H7 (cell line): ENCODE results near the gene PRKG1. TPM values are rescaled to one million over a fixed set of nuclear protein-coding genes. Genes with fewer than 3 reads are reported as not detected.

Experiments used
- DNase-seq: peaks from one replicate; pipeline ENCODE4 v3.0.0; 2012
- H3K27me3 ChIP-seq: 2 replicates; pipeline ENCODE4 v1.6.0; 2011; ENCODE audit warnings: mild to moderate bottlenecking, low read length; ENCODE audit not compliant: control insufficient read depth, insufficient read depth
- H3K36me3 ChIP-seq: replicated peaks from 2 replicates; pipeline ENCODE4 v1.5.1; 2011; ENCODE audit warnings: low read length; ENCODE audit not compliant: control insufficient read depth, insufficient read depth
- H3K4me3 ChIP-seq: 2 replicates; pipeline ENCODE4 v1.5.1; 2011; ENCODE audit warnings: low read depth, mild to moderate bottlenecking, control low read depth, low read length, moderate library complexity; ENCODE audit not compliant: insufficient read depth
- total RNA-seq: library from RNA; depleted of rRNA; stranded (reverse); fragments of >200 nt; shearing (Covaris generic); gene quantifications from 2 replicates; pipeline ENCODE4 v1.2.3, GENCODE V29; 2014

Gene PRKG1
- total RNA-seq, 1 experiment from 2014 or later = 7.3 TPM

DNA sequence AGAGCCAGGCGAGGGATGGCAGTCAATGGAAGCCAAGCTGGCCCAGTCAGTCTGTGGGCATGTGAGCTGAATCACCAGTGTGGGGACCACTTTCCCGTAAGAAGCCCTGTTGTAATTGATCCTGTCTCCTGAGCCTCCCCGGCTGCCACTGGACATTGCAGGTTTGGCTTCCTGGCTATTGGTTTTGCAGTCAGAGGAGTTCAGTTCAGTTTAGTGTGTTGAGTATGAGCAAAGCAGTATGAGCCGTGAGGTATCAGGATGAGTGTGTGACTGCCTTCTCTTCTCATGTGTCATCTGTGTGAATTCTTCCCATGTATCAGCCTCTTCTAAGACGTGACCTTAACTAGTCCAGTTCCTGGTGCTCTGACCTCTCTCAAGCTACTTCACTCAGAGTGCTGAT, 227.4 kb downstream of the PRKG1 start:
- H3K4me3 ChIP-seq = no peak overlapping the region
- no peak for DNase-seq
- H3K27me3 ChIP-seq = no peaks in the 10 kb centered on the region
- no peaks in the 10 kb centered on the region for H3K36me3 ChIP-seq

DNA sequence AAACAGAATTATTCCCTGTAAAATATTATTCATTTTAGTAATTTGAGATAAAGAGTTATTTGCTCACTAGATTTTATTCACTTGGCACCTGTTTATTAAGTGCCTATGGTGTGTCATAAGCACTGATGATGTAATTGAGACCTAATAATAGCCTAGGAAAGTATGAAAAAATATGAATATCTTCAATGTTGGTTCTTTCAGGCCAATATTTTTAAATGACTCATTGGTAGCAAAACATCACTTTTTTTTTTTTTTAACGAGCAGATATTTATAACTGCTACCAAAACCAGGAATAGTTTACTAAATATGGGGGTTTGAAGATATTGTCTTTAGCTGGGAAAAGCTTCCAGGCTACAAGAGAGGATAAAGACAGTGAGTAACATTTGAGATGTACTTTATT, 228.0 kb downstream of the PRKG1 start:
- H3K36me3 ChIP-seq = no peaks in the 10 kb centered on the region
- no peak overlapping the region for H3K4me3 ChIP-seq
- no peaks in the 10 kb centered on the region for H3K27me3 ChIP-seq
- no peak for DNase-seq

DNA sequence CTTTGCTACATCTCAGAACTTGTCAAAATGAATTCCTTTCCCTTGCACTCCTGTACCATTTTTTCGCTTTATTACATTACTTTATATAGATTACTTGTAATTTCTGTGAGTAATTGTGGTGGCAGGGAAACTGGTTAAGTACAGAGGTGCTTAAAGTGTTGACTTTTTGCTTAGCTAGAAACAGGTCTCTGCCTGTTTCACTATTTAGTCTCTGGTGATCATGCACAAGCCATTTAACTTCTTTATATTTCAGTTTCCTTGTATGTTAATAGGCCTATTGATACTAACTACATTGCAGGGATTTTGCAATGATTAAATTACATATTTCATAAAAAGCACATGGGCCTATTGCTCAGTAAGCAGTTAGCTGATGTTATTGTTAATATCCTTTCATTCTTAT, 233.8 kb downstream of the PRKG1 start:
- Histone ChIP-seq H3K4me3 (no peak overlapping the region), H3K36me3 (no peaks in the 10 kb centered on the region), H3K27me3 (no peaks in the 10 kb centered on the region)
- DNase-seq = no peak

DNA sequence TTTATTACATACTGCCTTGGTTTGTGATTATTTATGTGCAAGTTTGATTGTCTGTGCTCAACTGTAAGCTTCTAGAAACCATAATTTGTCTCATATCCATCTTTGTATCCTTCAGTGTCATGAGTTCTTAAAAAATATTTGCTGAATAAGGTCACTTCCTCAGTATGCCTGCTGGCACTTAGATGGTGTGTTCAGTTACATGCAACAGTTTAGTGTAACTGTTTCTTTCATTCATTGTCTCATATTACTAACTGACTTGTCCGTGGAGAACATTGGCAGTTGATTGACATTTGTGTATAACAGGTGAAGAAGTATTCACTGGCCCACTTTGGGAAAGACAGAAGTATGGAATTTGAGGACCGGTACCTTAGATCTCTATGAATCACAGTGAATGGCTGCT, 236.9 kb downstream of the PRKG1 start:
- Histone ChIP-seq H3K4me3 (no peak overlapping the region), H3K36me3 (no peaks in the 10 kb centered on the region)

DNA sequence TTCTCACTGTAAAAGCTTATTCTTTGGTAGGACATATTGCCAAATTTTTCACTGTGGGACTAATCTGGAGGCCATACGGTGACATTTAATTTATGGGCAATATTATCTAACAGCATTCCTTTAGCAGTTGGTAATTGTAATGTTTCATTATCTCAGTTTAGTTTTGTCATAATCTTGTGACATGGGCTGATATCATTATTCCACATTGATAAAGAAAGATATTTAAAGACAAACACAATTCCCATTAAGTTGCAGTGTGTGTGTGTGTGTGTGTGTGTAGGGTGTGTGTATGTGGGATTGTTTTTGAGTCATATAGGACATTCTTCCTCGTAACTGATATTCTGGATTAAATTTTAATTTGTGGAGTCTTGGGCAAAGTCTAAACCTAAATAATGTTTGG, 238.5 kb downstream of the PRKG1 start:
- Histone ChIP-seq H3K27me3 (no peaks in the 10 kb centered on the region), H3K4me3 (no peak overlapping the region), H3K36me3 (no peaks in the 10 kb centered on the region)
- no peak for DNase-seq

More for the DNA sequence above, 236.9 kb downstream of the PRKG1 start:
- H3K27me3 ChIP-seq = no peaks in the 10 kb centered on the region
- DNase-seq = no peak

DNA sequence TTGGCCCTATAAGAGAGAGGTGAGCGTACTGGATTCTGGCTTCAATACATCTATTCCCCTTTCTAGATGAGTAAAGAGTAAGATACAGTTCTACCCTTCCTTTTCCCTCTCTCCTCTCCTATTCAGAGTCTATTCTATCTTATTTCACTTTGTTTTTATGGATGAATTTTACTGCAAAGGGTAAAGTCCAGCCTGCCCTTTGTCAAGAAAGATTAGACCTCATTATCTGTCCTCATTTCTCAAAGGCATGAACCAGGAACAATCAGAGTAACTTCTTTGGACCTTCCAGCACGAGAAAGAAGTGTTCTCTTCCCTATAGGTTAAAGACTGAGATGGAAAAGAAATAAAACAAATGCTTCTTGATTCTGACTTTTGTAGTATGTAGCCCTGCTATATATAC, 239.0 kb downstream of the PRKG1 start:
- H3K36me3 ChIP-seq = no peaks in the 10 kb centered on the region
- H3K4me3 ChIP-seq = no peak overlapping the region
- H3K27me3 ChIP-seq = no peaks in the 10 kb centered on the region
- no peak for DNase-seq

DNA sequence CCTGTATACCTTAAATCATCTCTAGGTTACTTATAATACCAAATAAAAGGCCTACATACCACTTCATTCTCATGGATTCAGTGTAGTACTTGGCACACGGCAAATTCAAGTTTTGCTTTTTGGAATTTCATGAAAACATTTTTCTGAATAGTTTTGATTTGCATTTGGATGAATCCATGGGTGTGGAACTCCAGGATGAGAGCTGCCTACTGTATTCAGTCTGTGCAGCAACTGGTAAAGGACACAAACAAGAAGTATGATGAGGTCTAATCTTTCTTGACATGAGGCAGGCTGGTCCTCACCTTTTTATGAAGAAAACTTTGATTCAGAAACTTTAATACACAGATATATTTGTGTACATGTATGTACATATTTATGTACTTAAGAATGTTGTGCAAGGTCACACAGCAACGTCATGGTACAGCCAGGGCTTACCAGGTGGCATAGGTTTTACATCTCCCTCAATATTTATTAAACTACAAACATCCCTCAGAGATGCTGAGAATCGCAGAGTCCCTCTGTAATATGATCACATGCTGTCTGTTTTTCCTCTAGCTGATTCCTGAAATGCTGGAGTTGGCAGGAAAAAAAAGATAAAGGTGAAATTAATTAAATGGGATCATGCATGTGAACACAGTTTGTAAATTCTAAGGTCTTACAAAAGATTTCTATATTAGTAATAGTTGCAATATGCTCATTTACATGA, 239.6 kb downstream of the PRKG1 start:
- Histone ChIP-seq H3K36me3 (no peaks in the 10 kb centered on the region), H3K27me3 (no peaks in the 10 kb centered on the region), H3K4me3 (no peak overlapping the region)
- DNase-seq = no peak

DNA sequence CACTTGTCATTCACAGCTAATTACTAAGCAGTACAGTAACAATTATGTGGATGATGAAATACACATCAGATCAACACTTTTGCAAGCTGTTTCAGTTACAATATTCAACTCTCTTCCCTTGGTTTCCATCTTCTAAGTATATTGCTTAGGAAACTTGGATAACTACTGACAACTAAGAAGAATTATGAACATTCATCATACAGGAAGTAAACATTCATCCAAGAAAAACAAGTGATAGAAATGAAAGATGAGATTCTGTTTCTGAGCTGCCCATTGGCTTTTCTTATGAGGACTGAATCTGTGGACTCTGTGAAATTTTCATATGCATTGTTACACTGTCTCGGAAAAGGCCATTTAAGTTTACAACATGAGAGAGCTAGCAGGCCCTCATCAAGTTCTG, 240.2 kb downstream of the PRKG1 start:
- no peak for DNase-seq
- H3K36me3 ChIP-seq = no peaks in the 10 kb centered on the region
- H3K27me3 ChIP-seq = no peaks in the 10 kb centered on the region
- no peak overlapping the region for H3K4me3 ChIP-seq

DNA sequence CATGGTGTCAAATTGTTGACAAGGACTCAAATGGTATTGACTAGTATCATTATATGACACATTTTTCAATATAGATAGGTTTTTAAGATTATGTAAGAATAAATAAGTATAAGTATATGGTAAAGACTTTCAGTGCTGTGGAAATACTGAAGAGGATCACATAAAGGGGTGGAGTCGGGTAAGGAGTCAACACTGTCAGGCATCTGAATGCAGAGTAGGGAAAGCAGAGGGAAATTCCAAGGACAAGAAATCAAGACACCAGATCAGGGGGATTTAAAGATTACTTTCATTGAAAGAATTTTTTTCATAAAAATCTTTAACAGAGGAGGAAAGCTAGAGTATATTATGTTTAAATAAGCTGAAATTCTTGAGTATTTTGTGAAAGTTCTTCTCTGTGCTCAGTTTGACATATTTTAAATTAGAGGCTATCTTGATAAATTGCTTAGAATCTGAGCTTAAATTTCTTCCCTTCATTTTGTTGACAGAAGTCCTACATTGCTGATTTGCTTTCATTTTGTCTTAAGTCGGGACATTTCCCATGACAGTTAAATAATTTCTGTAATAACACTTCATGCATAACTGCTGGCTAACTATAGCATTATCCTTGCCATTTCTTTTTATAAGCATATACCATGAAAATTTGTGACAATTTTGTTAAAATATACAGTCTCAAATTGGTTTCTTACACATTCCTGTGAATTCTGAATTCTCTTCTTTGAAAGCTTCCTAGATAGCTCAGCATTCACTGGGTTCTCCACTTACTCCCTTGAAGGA, 244.3 kb downstream of the PRKG1 start:
- H3K36me3 ChIP-seq = no peaks in the 10 kb centered on the region
- DNase-seq = no peak
- H3K4me3 ChIP-seq = no peak overlapping the region
- H3K27me3 ChIP-seq = no peaks in the 10 kb centered on the region

DNA sequence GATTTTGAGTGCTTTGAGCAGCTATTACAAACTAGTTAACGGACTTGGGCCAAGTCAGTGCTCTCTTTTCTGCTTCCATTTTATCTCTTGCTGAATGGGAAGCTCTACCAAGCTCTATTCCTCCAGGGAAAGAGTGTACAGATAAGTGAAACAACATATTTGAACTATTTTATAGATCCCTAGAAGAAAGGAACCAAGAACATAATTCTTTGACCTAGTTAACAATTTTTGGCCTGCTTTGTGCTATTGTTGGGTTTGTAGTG, 244.8 kb downstream of the PRKG1 start:
- H3K36me3 ChIP-seq = no peaks in the 10 kb centered on the region
- no peaks in the 10 kb centered on the region for H3K27me3 ChIP-seq
- DNase-seq = no peak
- H3K4me3 ChIP-seq = no peak overlapping the region

DNA sequence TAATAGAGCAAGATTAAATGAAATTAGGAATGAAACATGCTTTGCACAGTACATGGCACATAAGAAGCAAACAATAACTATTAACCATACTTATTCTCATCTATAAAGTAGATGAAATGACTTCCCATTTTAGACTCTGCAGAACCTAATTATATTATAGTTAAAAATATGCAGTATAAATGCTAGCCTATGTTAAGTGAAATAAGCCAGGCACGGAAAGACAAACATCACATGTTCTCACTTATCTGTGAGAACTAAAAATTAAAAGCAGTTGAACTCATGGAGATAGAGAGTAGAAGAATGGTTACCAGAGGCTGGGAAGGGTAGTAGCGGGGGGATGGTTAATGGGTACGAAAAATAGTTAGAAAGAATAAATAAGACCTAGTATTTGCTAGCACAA, 247.0 kb downstream of the PRKG1 start:
- H3K36me3 ChIP-seq = no peaks in the 10 kb centered on the region
- DNase-seq = no peak
- no peak overlapping the region for H3K4me3 ChIP-seq
- H3K27me3 ChIP-seq = no peaks in the 10 kb centered on the region

DNA sequence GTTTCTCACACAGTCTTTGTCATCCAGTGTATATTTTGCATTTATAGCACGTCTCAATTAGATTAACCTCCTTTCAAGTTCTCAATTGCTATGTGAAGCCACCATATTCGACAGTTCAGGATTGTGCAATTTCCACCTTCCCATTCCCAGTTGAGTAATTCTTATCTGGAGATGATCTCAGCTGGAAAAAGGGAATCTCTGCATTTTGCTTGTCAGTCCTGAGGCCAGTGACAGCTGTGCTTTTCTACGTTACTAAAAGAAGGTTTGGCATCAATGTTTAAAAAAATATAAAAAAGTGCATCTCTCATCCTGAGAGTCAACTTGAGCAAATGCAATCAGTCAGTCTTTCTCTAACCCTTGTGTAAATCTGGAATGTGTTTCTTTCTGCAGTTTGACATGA, 247.7 kb downstream of the PRKG1 start:
- DNase-seq = no peak
- no peak overlapping the region for H3K4me3 ChIP-seq
- no peaks in the 10 kb centered on the region for H3K27me3 ChIP-seq
- H3K36me3 ChIP-seq = no peaks in the 10 kb centered on the region

DNA sequence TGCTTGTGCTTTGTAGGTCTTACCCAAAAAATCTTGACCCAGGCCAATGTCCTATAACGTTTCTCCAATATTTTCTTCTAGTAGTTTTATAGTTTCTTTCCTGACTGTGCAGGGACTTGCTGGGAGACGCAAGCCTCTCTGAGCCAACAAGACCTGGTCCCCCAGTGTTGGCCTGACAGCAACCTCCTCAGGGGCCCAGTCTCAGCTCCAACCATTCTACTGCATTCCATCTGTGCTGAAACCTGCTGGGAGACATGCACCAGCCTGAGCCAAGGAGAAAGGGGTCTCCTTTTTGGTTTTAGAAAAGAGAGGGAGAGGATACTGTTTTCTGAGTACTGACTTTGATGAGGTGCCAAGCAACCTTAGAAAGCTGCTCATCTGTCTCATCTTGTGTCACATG, 251.4 kb downstream of the PRKG1 start:
- Histone ChIP-seq H3K36me3 (no peaks in the 10 kb centered on the region), H3K27me3 (no peaks in the 10 kb centered on the region), H3K4me3 (no peak overlapping the region)
- peak; percentile 13 for DNase-seq

DNA sequence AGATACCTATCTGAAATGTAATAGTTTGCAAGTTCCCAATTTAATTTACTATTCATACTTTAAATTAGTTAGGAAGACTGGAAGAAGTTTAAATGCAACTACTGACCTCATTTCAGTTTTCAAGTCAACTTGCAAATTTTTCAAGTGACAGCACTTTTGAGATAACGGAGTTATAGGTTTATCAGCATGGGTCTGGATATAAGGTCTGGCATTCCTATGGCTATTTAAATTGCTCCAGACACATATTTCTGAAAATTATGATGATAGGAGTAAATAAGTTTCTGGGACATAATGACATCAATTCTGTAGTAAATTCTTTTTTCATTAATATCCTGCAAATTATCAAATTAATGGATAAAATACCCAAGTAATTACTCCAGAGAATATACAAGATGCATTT, 251.9 kb downstream of the PRKG1 start:
- no peak for DNase-seq
- Histone ChIP-seq H3K4me3 (no peak overlapping the region), H3K36me3 (no peaks in the 10 kb centered on the region), H3K27me3 (no peaks in the 10 kb centered on the region)

DNA sequence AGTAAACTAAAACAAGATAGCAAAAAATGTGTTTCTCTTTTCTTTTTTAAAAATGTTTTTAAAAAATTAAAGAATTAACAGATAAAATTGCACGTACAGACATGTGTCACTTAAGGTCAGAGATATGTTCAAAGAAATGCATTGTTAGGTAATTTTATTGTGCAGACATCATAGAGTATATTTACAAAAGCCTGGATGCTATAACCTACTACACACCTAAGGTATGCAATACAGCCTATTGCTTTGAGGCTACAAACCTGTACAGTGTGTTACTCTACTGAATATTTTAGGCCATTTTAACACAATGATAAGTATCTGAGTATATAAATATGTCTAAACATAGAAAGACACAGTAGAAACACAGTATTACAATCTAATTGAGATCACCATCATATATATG, 253.1 kb downstream of the PRKG1 start:
- H3K4me3 ChIP-seq = no peak overlapping the region
- H3K27me3 ChIP-seq = no peaks in the 10 kb centered on the region
- DNase-seq = no peak
- no peaks in the 10 kb centered on the region for H3K36me3 ChIP-seq

DNA sequence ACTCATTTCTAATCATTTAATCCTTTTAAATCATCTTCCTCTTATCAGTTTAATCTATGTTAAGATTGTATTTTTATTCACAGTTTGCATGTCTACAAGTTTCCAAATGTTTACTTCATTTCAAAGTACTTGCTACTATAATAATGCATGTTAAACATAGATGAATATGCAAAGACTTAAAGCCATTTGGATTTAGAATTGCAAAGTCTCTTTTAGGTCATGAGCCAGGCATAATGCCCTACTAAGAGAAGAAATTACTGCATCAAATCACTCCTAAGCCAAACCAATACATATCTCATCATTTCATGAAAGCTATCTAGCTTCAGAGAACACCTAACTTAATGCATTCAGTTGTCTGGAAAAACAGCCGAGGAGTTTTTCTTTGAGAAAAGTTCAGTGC, 266.1 kb downstream of the PRKG1 start:
- no peak for DNase-seq
- Histone ChIP-seq H3K27me3 (no peaks in the 10 kb centered on the region), H3K4me3 (no peak overlapping the region), H3K36me3 (no peaks in the 10 kb centered on the region)
